Panc1 (cell line): ENCODE data around the gene NKX2-2. TPM values are rescaled to one million over a fixed set of nuclear protein-coding genes. Genes with fewer than 3 reads are reported as not detected.

ENCODE experiments used
- ATAC-seq: fragments of 200-7000 bp; cut with Tn5 transposase; 2 replicates; pipeline ENCODE4 v1.9.1; 2020; ENCODE audit warnings: mild to moderate bottlenecking, moderate library complexity
- BruUV-seq: library from RNA; stranded (reverse); fragments of 400-500 nt; replicated peaks from 2 replicates; lab custom pipeline; 2021; lab: Mats Ljungman, UMichigan
- CTCF ChIA-PET: fragments of 300-600 bp; sonication (Branson Sonifier 250); formaldehyde crosslinking; loops from one replicate; lab custom pipeline; 2022; ENCODE audit warnings: antibody characterized with exemption; lab: Charles Lee
- POLR2A ChIA-PET: fragments of 300-600 bp; sonication (Branson Sonifier 250); formaldehyde crosslinking; loops from one replicate; lab custom pipeline; 2022; ENCODE audit warnings: antibody characterized with exemption; lab: Charles Lee
- DNase-seq: peaks from one replicate; pipeline ENCODE4 v3.0.0-alpha.2; 2010; ENCODE audit warnings: low read depth, low spot score
- H3K27ac ChIP-seq: 2 replicates; pipeline ENCODE4 v1.5.1; 2011; ENCODE audit warnings: mild to moderate bottlenecking, low read length, inconsistent platforms
- H3K27me3 ChIP-seq: fragments of 200-500 bp; sonication (Bioruptor generic); 2 replicates; pipeline ENCODE4 v1.6.0; 2014; ENCODE audit warnings: low read length, inconsistent platforms; ENCODE audit not compliant: control insufficient read depth, insufficient read depth
- H3K36me3 ChIP-seq: fragments of 200-500 bp; sonication (Bioruptor generic); 2 replicates; pipeline ENCODE4 v1.5.1; 2014; ENCODE audit warnings: inconsistent platforms, mild to moderate bottlenecking, low read length, moderate library complexity; ENCODE audit not compliant: control insufficient read depth, insufficient read depth
- H3K4me1 ChIP-seq: 2 replicates; pipeline ENCODE4 v1.5.1; 2011; ENCODE audit warnings: inconsistent platforms, mild to moderate bottlenecking, low read length, moderate library complexity; ENCODE audit not compliant: control insufficient read depth, insufficient read depth
- H3K4me3 ChIP-seq, 2 experiments: 2 replicates each; pipeline ENCODE4 v1.5.1; 2011 to 2012; ENCODE audit warnings: low read depth in 2 of 2, low read length in 2 of 2, mild to moderate bottlenecking in 2 of 2, inconsistent platforms in 1 of 2, moderate library complexity in 1 of 2
- H3K9me3 ChIP-seq: fragments of 200-500 bp; sonication (Bioruptor generic); 2 replicates; pipeline ENCODE4 v1.5.1; 2014; ENCODE audit warnings: low read depth, mild to moderate bottlenecking, inconsistent platforms, low read length, moderate library complexity; ENCODE audit not compliant: control insufficient read depth, insufficient read depth
- POLR2AphosphoS5 ChIP-seq: IDR thresholded peaks from 2 replicates; pipeline ENCODE4 v1.6.1; 2012; ENCODE audit warnings: mild to moderate bottlenecking, low read depth, low read length, moderate library complexity
- SIN3A ChIP-seq: IDR thresholded peaks from 2 replicates; pipeline ENCODE4 v1.6.1; 2012; ENCODE audit warnings: low read depth, mild to moderate bottlenecking, low read length, moderate library complexity, borderline replicate concordance; ENCODE audit not compliant: insufficient read depth
- TCF7L2 ChIP-seq: IDR thresholded peaks from 2 replicates; pipeline ENCODE4 v1.6.1; 2011; ENCODE audit warnings: mild to moderate bottlenecking, low read depth, low read length, inconsistent platforms
- in situ Hi-C: cut with HindIII; loops from 2 replicates; pipeline ENCODE4 v1.10.0; 2016; ENCODE audit warnings: low sequenced_read_pairs, low pct_unique_long_range_greater_than_20kb
- intact Hi-C: fragments of 100-400 bp; cut with micrococcal nuclease; formaldehyde crosslinking; loops from one replicate; pipeline ENCODE4 v1.10.0; 2022; ENCODE audit not compliant: unreplicated experiment
- total RNA-seq: library from RNA; stranded (reverse); gene quantifications from one replicate; pipeline ENCODE4 v1.2.1, GENCODE V29; 2021; ENCODE audit not compliant: unreplicated experiment
- TF ChIP-seq, protein P1 (sequence below), 2 experiments: IDR thresholded peaks; 2 replicates each; pipeline ENCODE4 v1.6.1; 2011 to 2012; ENCODE audit warnings: low read depth in 2 of 2, control low read depth in 1 of 2, low read length in 1 of 2, mild to moderate bottlenecking in 1 of 2, moderate library complexity in 1 of 2; ENCODE audit not compliant: insufficient read depth in 1 of 2
- TF ChIP-seq, protein P2 (sequence below): fragments of 450-650 bp; IDR thresholded peaks from 2 replicates; pipeline ENCODE4 v1.5.1; 2017; ENCODE audit warnings: mild to moderate bottlenecking

The NKX2-2 gene
- total RNA-seq, 1 experiment from 2014 or later, result not detected

DNA sequence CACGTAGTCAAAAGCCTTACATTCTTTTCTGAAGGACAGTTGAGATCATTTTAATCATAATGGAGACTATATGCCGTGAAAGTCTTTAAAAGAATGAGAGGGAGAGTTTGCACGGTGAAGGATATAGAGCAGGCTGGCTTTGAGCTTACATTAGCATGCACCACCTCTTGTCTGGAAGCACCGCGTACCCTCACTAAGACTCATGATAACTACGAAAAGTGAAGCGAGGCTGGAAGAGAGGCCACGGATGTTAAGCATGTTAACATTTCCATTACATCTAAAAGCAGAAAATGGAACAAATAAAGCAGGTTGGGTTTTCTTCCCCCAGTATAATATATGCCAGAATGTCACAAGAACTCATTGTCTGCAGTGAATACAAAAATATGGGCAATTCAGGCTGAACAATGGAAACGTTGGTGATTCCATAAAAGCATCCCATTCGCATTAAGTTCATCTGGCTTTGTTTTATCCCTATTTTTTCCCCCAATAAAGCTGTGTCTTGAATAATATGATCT is 40.6 kb upstream of the NKX2-2 start:
- Histone ChIP-seq H3K27me3 (peaks cover 4% of the 10 kb centered on the region), H3K36me3 (no peaks in the 10 kb centered on the region), H3K27ac (no peak overlapping the region), H3K4me3 (no peak overlapping the region), H3K9me3 (no peaks in the 10 kb centered on the region), H3K4me1 (no peaks in the 10 kb centered on the region)
- no TSS peak for BruUV-seq
- DNase-seq, result no peak
- ATAC-seq, result no peak
- CTCF ChIA-PET, result no interaction called here
- TF ChIP-seq, protein P1, sequence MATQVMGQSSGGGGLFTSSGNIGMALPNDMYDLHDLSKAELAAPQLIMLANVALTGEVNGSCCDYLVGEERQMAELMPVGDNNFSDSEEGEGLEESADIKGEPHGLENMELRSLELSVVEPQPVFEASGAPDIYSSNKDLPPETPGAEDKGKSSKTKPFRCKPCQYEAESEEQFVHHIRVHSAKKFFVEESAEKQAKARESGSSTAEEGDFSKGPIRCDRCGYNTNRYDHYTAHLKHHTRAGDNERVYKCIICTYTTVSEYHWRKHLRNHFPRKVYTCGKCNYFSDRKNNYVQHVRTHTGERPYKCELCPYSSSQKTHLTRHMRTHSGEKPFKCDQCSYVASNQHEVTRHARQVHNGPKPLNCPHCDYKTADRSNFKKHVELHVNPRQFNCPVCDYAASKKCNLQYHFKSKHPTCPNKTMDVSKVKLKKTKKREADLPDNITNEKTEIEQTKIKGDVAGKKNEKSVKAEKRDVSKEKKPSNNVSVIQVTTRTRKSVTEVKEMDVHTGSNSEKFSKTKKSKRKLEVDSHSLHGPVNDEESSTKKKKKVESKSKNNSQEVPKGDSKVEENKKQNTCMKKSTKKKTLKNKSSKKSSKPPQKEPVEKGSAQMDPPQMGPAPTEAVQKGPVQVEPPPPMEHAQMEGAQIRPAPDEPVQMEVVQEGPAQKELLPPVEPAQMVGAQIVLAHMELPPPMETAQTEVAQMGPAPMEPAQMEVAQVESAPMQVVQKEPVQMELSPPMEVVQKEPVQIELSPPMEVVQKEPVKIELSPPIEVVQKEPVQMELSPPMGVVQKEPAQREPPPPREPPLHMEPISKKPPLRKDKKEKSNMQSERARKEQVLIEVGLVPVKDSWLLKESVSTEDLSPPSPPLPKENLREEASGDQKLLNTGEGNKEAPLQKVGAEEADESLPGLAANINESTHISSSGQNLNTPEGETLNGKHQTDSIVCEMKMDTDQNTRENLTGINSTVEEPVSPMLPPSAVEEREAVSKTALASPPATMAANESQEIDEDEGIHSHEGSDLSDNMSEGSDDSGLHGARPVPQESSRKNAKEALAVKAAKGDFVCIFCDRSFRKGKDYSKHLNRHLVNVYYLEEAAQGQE (IDR thresholded peaks at IDR 0.05; ENCODE audit: insufficient read depth in 1 of 2, low read depth in 2 of 2, low read length in 1 of 2), result no peak
- TF ChIP-seq, protein P2, sequence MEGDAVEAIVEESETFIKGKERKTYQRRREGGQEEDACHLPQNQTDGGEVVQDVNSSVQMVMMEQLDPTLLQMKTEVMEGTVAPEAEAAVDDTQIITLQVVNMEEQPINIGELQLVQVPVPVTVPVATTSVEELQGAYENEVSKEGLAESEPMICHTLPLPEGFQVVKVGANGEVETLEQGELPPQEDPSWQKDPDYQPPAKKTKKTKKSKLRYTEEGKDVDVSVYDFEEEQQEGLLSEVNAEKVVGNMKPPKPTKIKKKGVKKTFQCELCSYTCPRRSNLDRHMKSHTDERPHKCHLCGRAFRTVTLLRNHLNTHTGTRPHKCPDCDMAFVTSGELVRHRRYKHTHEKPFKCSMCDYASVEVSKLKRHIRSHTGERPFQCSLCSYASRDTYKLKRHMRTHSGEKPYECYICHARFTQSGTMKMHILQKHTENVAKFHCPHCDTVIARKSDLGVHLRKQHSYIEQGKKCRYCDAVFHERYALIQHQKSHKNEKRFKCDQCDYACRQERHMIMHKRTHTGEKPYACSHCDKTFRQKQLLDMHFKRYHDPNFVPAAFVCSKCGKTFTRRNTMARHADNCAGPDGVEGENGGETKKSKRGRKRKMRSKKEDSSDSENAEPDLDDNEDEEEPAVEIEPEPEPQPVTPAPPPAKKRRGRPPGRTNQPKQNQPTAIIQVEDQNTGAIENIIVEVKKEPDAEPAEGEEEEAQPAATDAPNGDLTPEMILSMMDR, result no peak
- TF ChIP-seq SIN3A (no peak), TCF7L2 (no peak), POLR2AphosphoS5 (no peak)
- POLR2A ChIA-PET, result no interaction called here
- intact Hi-C loops (no loop called here), in situ Hi-C loops (no loop called here)

GRCh38 chr20:21550587-21550986 is 36.7 kb upstream of the NKX2-2 start:
- no peak for TF ChIP-seq TCF7L2
- TF ChIP-seq, protein P1 (IDR thresholded peaks at IDR 0.05; ENCODE audit: insufficient read depth in 1 of 2, low read depth in 2 of 2, low read length in 1 of 2), result no peak
- no peak for TF ChIP-seq POLR2AphosphoS5
- TF ChIP-seq SIN3A, result no peak
- TF ChIP-seq, protein P2, result no peak
- in situ Hi-C loops (no loop called here), intact Hi-C loops (no loop called here)
- ATAC-seq (no peak), DNase-seq (no peak)
- CTCF ChIA-PET, result no interaction called here
- Histone ChIP-seq H3K27ac (no peak overlapping the region), H3K4me3 (no peak overlapping the region), H3K27me3 (peaks cover 2% of the 10 kb centered on the region; the same call in 1 of the 2 replicates), H3K36me3 (no peaks in the 10 kb centered on the region), H3K4me1 (no peaks in the 10 kb centered on the region), H3K9me3 (no peaks in the 10 kb centered on the region)
- POLR2A ChIA-PET, result interaction anchor here (0.7 kb wide), 1 partner anchor 992 kb away, joined by 3 read pairs; no protein-coding TSS in a partner anchor
- BruUV-seq, result no TSS peak
